Measurements from ENCODE around the gene AFF3. TPM values are rescaled to one million over a fixed set of nuclear protein-coding genes. Genes with fewer than 3 reads are reported as not detected.

AFF3 gene
- total and polyA plus RNA-seq, 4 donors: 0.48 to 5.3 (median 2.3) TPM

- TF ChIP-seq HNF4A (conservative IDR thresholded peaks at IDR 0.05) (no peak), YY1 (IDR thresholded peaks at IDR 0.05) (no peak)
Measured at GRCh38 chr2:99863236-99863902, 279.0 kb downstream of the AFF3 start (continued).

GRCh38 chr2:99862566-99862965 lies 279.8 kb downstream of the AFF3 start:
- 18% methylated on average over 3 of the region's 3 CpGs for WGBS
- no peak for DNase-seq (ENCODE audit: low spot score)

More at GRCh38 chr2:99862566-99862965, 279.8 kb downstream of the AFF3 start:
- Histone ChIP-seq H3K27me3 (ENCODE audit: control insufficient read depth in 4 of 4, insufficient read depth in 4 of 4, low read length in 3 of 4) (no peaks in the 10 kb centered on the region), H3K36me3 (ENCODE audit: control insufficient read depth in 4 of 4, insufficient read depth in 3 of 4, low read depth in 1 of 4, low read length in 3 of 4) (no peaks in the 10 kb centered on the region), H3K9ac (ENCODE audit: low read depth in 1 of 2, low read length in 2 of 2) (no peak overlapping the region), H3K4me3 (ENCODE audit: low read depth in 1 of 3, low read length in 3 of 3) (no peak overlapping the region), H3K27ac (ENCODE audit: low read depth in 1 of 2, low read length in 2 of 2) (no peak overlapping the region), H3K9me3 (ENCODE audit: control insufficient read depth in 4 of 4, low read length in 3 of 4) (no peaks in the 10 kb centered on the region), H3K4me1 (ENCODE audit: control insufficient read depth in 4 of 4, insufficient read depth in 4 of 4, low read length in 3 of 4) (peaks cover 3 to 21% (median 11%) of the 10 kb centered on the region in 4 donors)
- TF ChIP-seq RAD21 (IDR thresholded peaks at IDR 0.05): no peak
- no peak for TF ChIP-seq JUND (IDR thresholded peaks at IDR 0.05)
- TF ChIP-seq REST (IDR thresholded peaks at IDR 0.05): no peak
- no peak for TF ChIP-seq EGR1 (IDR thresholded peaks at IDR 0.05; ENCODE audit: low read depth in 2 of 2)
- TF ChIP-seq RXRA (IDR thresholded peaks at IDR 0.05): no peak
- TF ChIP-seq MAX (IDR thresholded peaks at IDR 0.05): no peak
- TF ChIP-seq GABPA (IDR thresholded peaks at IDR 0.05 in 1 of 2, conservative IDR thresholded peaks at IDR 0.05 in 1 of 2): no peak
- no peak for TF ChIP-seq HNF4G (IDR thresholded peaks at IDR 0.05)
- TF ChIP-seq YY1 (IDR thresholded peaks at IDR 0.05): no peak
- TF ChIP-seq CTCF (IDR thresholded peaks at IDR 0.05; ENCODE audit: low read depth, low read length, missing input control): no peak
- TF ChIP-seq FOXA1 (IDR thresholded peaks at IDR 0.05): no peak
- no peak for TF ChIP-seq ZBTB33 (IDR thresholded peaks at IDR 0.05)

All from liver (tissue), 9 donors.